ENCODE data around the gene CTNNA2.

DNA sequence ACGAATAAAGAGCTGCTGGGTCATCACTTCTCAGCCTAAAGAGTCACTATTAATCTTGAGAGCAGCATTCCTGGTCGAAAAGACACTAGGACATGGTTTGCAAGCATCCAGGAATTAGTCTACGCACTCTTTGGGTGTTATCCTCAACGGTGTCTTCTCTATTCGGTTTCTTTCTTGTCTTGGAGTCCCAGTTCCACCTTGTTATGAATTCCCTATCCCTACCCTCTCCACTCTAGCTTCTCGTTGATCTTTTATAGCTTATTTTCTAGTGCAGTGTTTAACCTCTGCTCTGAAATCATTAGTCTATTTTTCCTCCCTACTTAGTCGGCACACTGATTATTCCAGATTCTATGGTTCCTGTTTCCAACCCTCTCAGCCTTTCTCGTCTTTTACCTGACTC is 949.8 kb downstream of the CTNNA2 start:
- TF ChIP-seq POLR2AphosphoS5 (IDR thresholded peaks at IDR 0.05; ENCODE audit: low read depth, low read length) (no peak), RFX5 (IDR thresholded peaks at IDR 0.05; ENCODE audit: borderline replicate concordance, low read depth, low read length) (no peak), YY1 (IDR thresholded peaks at IDR 0.05; ENCODE audit: low read depth, low read length) (no peak), CEBPB (IDR thresholded peaks at IDR 0.05; ENCODE audit: low read depth, low read length) (no peak), EZH2 (IDR thresholded peaks at IDR 0.05; ENCODE audit: low read depth, low read length, severe bottlenecking) (no peak), POLR2A (IDR thresholded peaks at IDR 0.05; ENCODE audit: control extremely low read depth in 1 of 2, low read depth in 2 of 2, low read length in 2 of 2) (no peak), EP300 (IDR thresholded peaks at IDR 0.05; ENCODE audit: borderline replicate concordance in 1 of 2, low read depth in 2 of 2, low read length in 2 of 2) (no peak), POU5F1 (IDR thresholded peaks at IDR 0.05; ENCODE audit: low read depth, low read length) (no peak)

Data from H1 (cell line).